GM19372 (cell line): ENCODE results near the gene TUBA4A.
"Not testable (repeated sequence)": the region's sequence is repeated elsewhere in the genome, so short reads cannot be mapped to it uniquely, and the experiment has no call there.

ENCODE experiments used
- ATAC-seq: cut with Tn5 transposase; IDR thresholded peaks from one replicate; pipeline ENCODE4 v1.9.1; 2021; ENCODE audit warnings: mild to moderate bottlenecking, low read depth, moderate library complexity; ENCODE audit not compliant: unreplicated experiment

TUBA4A gene

GRCh38 chr2:219287580-219288265, 34.0 kb upstream of the TUBA4A start:
- no peak for ATAC-seq

DNA sequence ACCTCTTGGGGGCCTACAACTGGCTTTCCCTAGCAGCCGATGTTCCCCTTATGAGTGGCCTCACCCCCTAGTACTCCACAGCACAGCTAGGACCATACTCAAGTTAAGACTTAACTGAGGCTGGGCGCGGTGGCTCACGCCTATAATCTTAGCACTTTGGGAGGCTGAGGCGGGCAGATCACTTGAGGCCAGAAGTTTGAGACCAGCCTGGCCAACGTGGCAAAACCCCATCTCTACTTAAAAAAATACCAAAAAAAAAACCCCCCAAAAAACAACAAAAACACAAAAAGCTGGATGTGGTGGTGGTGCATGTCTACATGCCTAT, 33.4 kb upstream of the TUBA4A start:
- not testable (repeated sequence) for ATAC-seq

GRCh38 chr2:219286436-219287115, 32.9 kb upstream of the TUBA4A start:
- ATAC-seq: no peak

DNA sequence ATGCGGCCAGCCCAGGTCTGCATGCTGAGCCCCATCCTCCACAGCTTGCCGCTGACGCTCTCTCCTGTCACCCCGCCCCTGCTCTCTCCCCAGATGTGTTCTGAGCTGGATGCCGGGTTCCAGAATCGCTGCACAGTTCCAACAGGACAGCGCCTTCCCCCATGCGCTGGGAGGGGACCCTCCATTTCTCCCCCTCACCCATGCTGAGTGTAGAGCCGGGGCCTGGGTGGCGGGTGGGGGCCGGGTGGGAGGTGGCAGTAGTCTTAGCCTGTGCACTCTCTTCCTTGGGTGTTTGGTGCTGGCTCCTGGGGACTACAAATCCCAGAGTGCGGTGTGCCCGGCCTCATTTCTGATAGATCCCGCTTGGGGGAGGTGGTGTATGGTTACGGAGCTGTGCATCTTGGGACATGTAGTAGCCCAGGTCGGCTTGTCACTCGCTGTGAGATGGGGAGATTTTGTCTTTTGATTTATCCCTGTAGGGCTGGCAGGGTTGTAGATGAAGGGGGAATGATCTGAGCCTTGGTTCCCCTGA, 32.2 kb upstream of the TUBA4A start:
- ATAC-seq: no peak

DNA sequence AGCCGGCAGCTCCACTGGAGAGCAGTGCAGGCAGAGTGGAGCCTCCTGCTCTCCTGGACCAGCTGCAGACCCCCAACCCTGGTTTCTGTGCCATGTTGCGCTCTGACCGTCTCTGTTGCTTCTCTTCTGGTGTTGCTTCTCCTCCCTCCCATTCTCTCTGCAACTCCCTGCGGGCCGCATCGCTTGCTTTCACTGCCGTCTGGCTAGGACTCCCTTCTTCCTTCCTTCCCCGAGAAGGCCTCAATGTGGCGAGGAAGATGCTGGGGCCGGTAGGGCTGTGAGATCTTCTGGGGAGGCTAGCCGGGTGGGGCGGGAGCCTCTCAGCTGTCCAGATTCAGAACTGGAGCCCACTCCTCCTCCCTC, 31.6 kb upstream of the TUBA4A start:
- no peak for ATAC-seq

DNA sequence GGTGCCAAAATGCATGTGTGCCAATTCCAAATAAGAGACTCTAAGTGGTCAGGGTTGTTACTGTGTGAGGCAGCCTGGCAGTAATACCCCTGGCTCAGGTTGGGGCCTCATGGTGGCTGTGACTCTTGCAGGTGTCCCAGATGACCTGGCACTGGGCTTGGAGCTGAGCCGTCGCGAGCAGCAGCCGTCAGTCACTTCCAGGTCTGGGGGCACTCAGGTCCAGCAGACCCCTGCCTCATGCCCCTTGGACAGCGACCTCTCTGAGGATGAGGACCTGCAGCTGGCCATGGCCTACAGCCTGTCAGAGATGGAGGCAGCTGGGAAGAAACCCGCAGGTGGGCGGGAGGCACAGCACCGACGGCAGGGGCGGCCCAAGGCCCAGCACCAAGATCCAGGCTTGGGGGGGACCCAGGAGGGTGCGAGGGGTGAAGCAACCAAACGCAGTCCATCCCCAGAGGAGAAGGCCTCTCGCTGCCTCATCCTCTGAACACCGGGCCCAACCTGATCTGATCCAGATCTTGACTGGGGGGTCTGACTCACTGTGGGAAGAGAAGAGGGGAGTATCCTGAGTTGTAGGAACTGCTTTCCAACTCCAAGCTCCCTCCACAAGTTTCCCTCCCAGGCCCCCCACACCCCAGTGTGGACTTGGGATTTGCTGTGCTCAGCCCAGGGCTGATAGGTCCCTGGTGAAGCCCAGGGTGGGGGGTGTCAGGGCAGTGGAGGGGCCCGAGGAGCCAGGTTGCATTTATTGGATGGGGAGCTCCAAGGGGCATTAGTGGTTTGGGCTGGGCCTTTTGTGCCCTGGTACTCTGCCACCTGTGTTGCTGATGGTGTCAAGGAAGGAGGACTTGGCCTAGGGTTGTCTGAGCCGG, 31.0 kb upstream of the TUBA4A start:
- ATAC-seq: no peak

DNA sequence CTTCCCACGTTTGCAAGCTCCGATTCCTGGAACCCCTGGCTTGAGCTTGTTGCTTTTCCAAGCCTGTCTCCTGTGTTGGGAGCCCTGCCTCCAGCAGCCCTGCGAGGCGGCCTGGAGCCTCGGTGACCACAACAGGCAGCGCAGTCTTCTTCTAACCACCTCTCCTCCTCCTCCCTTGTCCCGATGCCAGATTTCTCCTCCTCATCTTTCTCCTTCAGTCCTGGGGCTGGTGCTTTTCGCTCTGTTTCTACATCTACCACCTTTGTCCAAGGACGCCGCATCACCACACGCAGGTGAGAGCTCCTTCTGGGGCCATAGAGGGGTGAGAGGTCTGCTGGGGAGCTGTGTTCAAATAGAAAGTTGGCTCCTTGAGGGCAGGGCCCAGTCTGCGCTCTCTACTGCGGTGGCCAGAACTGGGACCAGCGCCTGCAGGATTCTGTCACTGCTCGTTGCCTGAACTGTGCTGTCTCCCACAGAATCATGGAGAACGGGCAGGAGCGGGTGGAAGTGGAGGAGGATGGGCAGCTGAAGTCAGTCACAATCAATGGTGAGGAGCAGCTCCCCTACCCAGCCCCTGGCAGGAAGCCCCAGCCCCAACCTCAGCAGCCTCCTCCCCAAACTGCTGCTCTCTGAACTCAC, 29.3 kb upstream of the TUBA4A start:
- ATAC-seq: no peak

DNA sequence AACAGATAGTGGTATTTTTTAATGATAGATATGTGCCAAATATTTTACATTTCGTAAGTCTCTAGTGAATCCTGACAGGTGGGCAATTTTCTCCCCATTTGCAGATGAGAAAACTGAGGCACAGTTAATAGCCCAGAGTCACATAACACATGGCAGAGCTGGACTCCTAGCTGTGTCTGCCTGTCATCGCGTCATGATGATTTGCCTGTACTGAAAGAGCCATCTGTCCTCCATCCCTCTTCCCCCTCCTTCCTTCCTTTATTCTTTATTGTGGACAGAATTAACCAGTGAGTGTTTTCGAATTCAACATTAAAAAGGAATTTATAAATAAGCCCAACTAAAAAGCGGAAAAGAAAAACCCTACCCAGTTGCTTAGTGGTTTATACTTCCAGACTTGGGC, 28.7 kb upstream of the TUBA4A start:
- no peak for ATAC-seq

GRCh38 chr2:219281588-219281987, 27.9 kb upstream of the TUBA4A start:
- no peak for ATAC-seq

GRCh38 chr2:219280651-219281050, 26.9 kb upstream of the TUBA4A start:
- no peak for ATAC-seq

GRCh38 chr2:219279916-219280516, 26.3 kb upstream of the TUBA4A start:
- no peak for ATAC-seq

- ATAC-seq: peak; percentile 81
Measured at GRCh38 chr2:219279151-219279915, 25.6 kb upstream of the TUBA4A start, which contains the start of gene DNAJB2. TSS of gene DNAJB2 (plus strand) at chr2:219279366. CDS start at chr2:219279834, 468 bp downstream.

DNA sequence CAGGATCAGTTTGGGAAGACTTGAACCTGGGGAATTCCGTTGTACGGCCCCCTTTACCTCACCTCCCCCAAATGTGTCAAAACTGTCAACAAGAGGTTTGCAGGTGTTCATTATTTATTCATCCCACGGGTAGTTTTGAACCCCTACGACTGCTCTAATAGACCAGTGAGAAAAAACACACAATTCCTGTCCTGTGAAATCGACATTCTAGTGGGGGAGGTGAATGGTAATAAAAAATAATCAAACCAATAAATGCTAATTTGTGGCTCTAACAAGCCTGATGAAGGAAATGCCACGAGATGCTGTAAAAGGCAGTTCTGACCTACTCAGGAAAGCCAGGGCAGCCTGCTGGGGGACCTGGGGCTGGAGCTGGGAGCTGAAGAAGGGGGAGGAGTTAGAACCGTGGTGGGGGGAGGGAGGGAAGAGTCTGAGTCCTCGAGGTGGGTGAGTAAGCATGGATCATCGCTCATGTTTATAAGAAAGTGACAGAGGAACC, 25.0 kb upstream of the TUBA4A start:
- no peak for ATAC-seq

DNA sequence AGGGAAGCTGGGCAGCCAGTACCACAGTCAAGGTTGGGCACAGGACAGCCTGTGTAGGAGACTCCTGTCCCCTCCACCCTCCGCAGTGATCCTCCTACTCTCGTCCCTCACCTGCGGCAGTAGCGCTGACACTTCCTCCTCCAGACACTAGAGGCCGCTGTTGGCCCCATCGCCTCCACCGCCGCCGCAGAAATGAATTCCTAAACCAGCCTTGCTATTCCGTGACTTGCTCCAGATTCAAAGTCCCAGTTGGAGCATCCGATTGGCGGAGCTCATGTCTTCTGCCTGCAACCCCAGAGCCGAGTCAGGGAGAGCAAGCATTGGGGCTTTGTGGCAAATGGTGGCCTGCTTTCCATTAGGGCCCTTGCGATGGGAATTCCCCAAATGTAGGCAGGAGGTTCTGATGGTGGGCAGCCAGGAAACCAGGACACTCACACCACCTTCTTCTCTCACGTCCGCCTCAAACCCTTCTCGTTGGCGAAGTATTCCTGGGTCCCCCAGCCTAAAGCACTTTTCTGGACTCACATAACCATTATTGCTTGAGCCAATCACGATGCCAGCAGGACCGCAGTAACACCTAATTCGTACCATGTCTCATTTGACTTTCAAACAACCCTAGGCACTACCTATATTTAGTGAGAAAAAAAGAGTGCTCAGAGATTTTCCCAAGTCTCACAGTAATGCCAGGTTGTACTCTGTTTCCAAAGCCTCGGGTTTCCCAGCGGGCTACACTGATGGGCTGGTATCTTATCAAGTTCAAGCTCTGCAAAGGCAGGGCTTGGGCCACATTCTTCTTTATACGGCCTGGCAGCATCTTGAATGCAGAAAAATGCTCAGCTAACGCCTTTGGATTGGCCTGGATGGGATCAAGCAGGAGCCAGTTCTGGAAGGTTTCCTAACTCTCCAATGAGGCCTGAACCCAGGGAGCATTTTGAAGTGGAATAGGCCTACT, 24.3 kb upstream of the TUBA4A start:
- ATAC-seq: peak; percentile 23

DNA sequence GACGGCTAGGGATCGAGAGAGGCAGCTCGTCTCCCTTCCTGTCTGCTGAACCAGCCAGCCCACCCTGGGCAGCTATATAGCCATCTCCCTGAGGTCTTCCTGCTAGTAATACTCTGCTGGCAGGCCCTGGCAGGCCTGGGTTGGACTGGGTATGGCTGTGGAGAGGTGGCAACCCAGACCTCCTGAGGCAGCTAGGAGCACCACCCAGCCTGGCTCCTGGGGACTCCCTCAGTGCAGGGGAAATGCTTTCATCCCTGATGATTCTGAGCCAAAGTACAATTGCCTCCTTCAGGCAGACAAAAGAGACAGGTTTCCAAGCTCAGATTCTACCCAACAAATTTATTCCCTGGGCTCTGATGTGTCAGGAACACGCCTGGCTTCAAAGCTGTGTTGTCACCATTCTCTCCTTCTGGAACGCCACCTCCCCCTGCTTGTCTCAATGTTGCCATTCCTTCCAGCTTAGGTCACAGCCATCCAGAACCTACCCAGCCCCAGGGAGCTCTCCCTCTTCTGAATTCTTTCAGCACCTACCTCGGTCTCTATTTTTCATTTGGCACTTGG, 20.7 kb upstream of the TUBA4A start:
- no peak for ATAC-seq

GRCh38 chr2:219273937-219274336, 20.2 kb upstream of the TUBA4A start:
- no peak for ATAC-seq

DNA sequence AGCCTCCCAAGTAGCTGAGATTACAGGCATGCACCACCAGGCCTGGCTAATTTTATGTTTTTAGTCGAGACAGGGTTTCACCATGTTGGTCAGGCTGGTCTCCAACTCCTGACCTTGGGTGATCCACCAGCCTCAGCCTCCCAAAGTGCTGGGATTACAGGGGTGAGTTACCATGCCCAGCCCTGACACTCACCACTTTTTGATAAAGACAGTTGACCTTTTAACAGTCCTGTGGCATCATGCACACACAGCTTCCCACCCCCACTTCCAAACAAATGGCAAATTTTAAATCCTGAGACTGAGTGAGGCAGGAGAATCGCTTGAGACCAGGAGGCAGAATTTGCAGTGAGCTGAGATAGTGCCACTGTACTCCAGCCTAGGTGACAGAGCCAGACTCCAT, 19.3 kb upstream of the TUBA4A start:
- ATAC-seq: no peak

DNA sequence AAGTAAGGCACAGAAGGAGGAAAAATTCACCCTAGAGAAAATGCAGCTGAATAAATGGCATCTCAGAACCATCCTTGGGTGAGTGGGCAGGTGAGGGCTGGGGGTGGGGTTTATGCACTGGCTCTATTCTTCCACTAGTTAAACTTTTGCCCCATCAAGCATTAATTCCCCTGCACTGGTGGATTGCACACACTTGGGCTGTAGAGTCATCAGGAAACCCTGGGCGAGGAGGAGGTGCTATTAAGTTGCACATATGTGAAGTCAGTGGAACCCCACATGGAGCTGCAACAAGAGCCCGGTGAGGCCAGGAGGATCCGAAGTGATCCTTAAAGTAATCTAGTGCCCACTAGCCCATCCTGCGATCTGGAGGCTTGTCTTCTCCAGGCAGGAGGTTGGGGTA, 18.6 kb upstream of the TUBA4A start:
- no peak for ATAC-seq
